Measurements from ENCODE around the gene SMAD6. TPM values are rescaled to one million over a fixed set of nuclear protein-coding genes. Genes with fewer than 3 reads are reported as not detected.

SMAD6 gene
- total and polyA plus RNA-seq, 9 of the 15 experiments (the other 6 are each of a cell fraction or from before 2014, with no cell fraction given): 0.10 to 15.5 (median 3.7) TPM

DNA sequence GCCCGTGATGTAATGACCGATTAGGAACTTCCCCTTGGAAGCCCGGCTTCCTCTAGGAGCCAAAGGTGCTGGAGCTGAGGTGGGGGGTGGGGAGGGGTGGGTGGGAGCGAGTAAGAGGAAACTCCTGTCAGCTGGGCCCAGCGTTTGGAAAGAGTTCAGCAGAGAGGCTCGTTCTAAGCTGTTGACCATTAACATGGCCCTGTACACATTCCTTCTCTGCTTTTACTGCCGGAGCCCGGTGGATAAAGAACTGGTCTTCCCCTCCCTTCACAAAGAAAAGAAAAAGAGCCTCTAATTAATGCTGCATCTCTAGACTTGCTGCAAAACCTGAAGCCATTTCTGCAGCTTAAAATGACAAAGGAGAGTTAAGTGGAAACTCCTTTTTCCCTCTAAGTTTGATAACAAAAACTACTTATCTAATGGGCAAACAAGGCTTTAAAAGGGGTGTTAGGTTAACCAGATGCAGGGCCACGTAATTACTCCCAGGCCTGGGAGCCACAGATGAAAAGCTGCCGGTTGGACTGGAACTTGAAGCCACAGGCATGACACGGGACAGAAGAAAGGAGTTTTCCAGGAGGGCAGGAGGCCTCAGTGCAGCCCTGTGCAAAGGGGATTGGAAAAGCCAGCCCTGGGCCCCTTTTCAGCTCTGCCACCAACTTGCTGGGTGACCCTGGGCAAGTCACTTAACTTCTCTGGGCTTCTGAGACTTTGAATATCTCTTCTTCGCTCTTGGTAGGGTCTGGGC is 71.3 kb downstream of the SMAD6 start (continued):
- peak; percentile 62 for TF ChIP-seq ZFP36 (IDR thresholded peaks at IDR 0.05; ENCODE audit: low read depth, low read length, partially characterized antibody)
- TF ChIP-seq GTF2A2 (tag; IDR thresholded peaks at IDR 0.05): no peak
- peak; percentile 29; the same call in 1 of the 2 replicates for TF ChIP-seq ZNF134 (CRISPR knock-in tag; conservative IDR thresholded peaks at IDR 0.05)
- 0 out of 2 replicates have a peak, but pooled peaks have one; percentile 19 for TF ChIP-seq CBFA2T3 (IDR thresholded peaks at IDR 0.05)
- TF ChIP-seq GTF2F1 (IDR thresholded peaks at IDR 0.05; ENCODE audit: low read depth, low read length): no peak
- TF ChIP-seq ETV1 (tag; conservative IDR thresholded peaks at IDR 0.05; ENCODE audit: low read depth): no peak
- peak; percentile 45; the same call in 1 of the 2 replicates for TF ChIP-seq TCF3 (CRISPR knock-in tag; IDR thresholded peaks at IDR 0.05)
- TF ChIP-seq, protein P1, sequence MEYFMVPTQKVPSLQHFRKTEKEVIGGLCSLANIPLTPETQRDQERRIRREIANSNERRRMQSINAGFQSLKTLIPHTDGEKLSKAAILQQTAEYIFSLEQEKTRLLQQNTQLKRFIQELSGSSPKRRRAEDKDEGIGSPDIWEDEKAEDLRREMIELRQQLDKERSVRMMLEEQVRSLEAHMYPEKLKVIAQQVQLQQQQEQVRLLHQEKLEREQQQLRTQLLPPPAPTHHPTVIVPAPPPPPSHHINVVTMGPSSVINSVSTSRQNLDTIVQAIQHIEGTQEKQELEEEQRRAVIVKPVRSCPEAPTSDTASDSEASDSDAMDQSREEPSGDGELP (CRISPR knock-in tag; IDR thresholded peaks at IDR 0.05; ENCODE audit: borderline replicate concordance): no peak
- TF ChIP-seq ZNF695 (CRISPR knock-in tag; IDR thresholded peaks at IDR 0.05): no peak
- TF ChIP-seq SMC3 (conservative IDR thresholded peaks at IDR 0.05; ENCODE audit: insufficient read depth, low read depth, low read length): no peak

Measured in K562 (cell line).